ENCODE data around the gene MAP2K7.

DNA sequence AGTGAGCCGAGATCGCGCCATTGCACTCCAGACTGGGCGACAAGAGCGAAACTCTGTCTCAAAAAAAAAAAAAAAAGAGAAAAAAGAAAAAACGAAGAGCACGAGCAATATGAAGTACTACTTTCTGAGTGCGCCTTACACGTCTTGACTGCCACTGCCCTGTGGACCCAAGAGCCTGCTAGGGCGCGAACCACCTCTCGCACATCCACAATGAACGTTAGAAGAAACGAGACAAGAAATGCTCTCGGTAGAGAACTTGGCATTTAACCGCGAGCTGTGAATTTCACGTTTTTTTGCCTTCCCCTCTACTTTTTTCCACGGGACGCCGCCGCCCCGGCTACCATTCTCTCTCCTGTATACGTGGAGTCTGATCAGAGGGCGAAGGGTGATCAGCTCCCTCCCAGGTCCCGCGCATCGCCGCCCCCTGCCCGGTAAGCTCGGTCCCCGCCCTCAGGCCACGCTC, 39.3 kb downstream of the MAP2K7 start:
- TF ChIP-seq, protein P1, sequence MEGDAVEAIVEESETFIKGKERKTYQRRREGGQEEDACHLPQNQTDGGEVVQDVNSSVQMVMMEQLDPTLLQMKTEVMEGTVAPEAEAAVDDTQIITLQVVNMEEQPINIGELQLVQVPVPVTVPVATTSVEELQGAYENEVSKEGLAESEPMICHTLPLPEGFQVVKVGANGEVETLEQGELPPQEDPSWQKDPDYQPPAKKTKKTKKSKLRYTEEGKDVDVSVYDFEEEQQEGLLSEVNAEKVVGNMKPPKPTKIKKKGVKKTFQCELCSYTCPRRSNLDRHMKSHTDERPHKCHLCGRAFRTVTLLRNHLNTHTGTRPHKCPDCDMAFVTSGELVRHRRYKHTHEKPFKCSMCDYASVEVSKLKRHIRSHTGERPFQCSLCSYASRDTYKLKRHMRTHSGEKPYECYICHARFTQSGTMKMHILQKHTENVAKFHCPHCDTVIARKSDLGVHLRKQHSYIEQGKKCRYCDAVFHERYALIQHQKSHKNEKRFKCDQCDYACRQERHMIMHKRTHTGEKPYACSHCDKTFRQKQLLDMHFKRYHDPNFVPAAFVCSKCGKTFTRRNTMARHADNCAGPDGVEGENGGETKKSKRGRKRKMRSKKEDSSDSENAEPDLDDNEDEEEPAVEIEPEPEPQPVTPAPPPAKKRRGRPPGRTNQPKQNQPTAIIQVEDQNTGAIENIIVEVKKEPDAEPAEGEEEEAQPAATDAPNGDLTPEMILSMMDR (conservative IDR thresholded peaks at IDR 0.05; ENCODE audit: low read depth, low read length) = no peak
- TF ChIP-seq POLR2A (IDR thresholded peaks at IDR 0.05; ENCODE audit: low read depth, low read length) = no peak
